IPS DF 19.7 (cell line): ENCODE results near the gene JPT2.
"Not testable (repeated sequence)": the region's sequence is repeated elsewhere in the genome, so short reads cannot be mapped to it uniquely, and the experiment has no call there.

Experiments
- DNase-seq: peaks from one replicate; pipeline ENCODE4 v3.0.0-alpha.2; 2013; ENCODE audit warnings: low read depth, low spot score

JPT2 gene

GRCh38 chr16:1732071-1732470 lies 54.0 kb downstream of the JPT2 start:
- no peak for DNase-seq

GRCh38 chr16:1732551-1732987 lies 54.5 kb downstream of the JPT2 start:
- DNase-seq, result not testable (repeated sequence)

- DNase-seq, result no peak
Observed at GRCh38 chr16:1734123-1734522, 56.0 kb downstream of the JPT2 start.

GRCh38 chr16:1734816-1735215 lies 56.7 kb downstream of the JPT2 start:
- DNase-seq, result no peak

GRCh38 chr16:1740234-1740633 lies 62.2 kb downstream of the JPT2 start:
- DNase-seq, result no peak

GRCh38 chr16:1740781-1741490 lies 62.9 kb downstream of the JPT2 start:
- no peak for DNase-seq

- DNase-seq, result no peak
Observed at GRCh38 chr16:1741553-1742165, 63.6 kb downstream of the JPT2 start.

- DNase-seq, result no peak
Observed at GRCh38 chr16:1743376-1744337, 65.6 kb downstream of the JPT2 start.

GRCh38 chr16:1744338-1744840 lies 66.3 kb downstream of the JPT2 start:
- no peak for DNase-seq

GRCh38 chr16:1745181-1745899 lies 67.3 kb downstream of the JPT2 start:
- no peak for DNase-seq

- no peak for DNase-seq
Observed at GRCh38 chr16:1745900-1746692, 68.0 kb downstream of the JPT2 start.

- DNase-seq, result no peak
Observed at GRCh38 chr16:1746693-1747195, 68.7 kb downstream of the JPT2 start.

- no peak for DNase-seq
Observed at GRCh38 chr16:1747934-1748333, 69.9 kb downstream of the JPT2 start.

GRCh38 chr16:1749152-1750117 lies 71.4 kb downstream of the JPT2 start:
- DNase-seq, result no peak
